ENCODE results near the gene KRT86. TPM values are rescaled to one million over a fixed set of nuclear protein-coding genes. Genes with fewer than 3 reads are reported as not detected.
A peak's percentile ranks its signal among the peaks of the same experiment; 100 is the strongest.

KRT86 gene
- total and polyA plus RNA-seq, 2 donors (not counting 1 experiment from before 2014, with no cell fraction given): 0.02 to 0.17 TPM

GRCh38 chr12:52335598-52336262 is 61.3 kb downstream of the KRT86 start:
- DNase-seq (ENCODE audit: low read depth in 2 of 2): no peak
- TF ChIP-seq EZH2 (IDR thresholded peaks at IDR 0.05; ENCODE audit: low read length, missing control alignments): no peak
- no peak for TF ChIP-seq CTCF (conservative IDR thresholded peaks at IDR 0.05 in 1 of 2, IDR thresholded peaks at IDR 0.05 in 1 of 2; ENCODE audit: low read depth in 1 of 2, low read length in 2 of 2)
- no peak overlapping the region for H3K9ac ChIP-seq (ENCODE audit: insufficient read depth, low read length)
- H3K36me3 ChIP-seq (ENCODE audit: control insufficient read depth, insufficient read depth, low read length): no peaks in the 10 kb centered on the region
- no peak overlapping the region for H3K4me3 ChIP-seq (replicated peaks in 1 of 4; ENCODE audit: control extremely low read depth in 1 of 4, insufficient read depth in 1 of 4, low read depth in 3 of 4, low read length in 4 of 4)
- H3K4me2 ChIP-seq (ENCODE audit: extremely low read depth, insufficient read depth, low read length): no peak overlapping the region
- no peaks in the 10 kb centered on the region for H4K20me1 ChIP-seq (ENCODE audit: control insufficient read depth, extremely low read depth, insufficient read depth, low read length)
- no peak overlapping the region for H3K27ac ChIP-seq (ENCODE audit: insufficient read depth, low read length)
- no peaks in the 10 kb centered on the region for H3K4me1 ChIP-seq (ENCODE audit: control insufficient read depth, extremely low read depth, insufficient read depth, low read length)
- no peak overlapping the region for H2AFZ ChIP-seq (ENCODE audit: low read length)
- H3K79me2 ChIP-seq (ENCODE audit: control insufficient read depth, insufficient read depth, low read length): no peaks in the 10 kb centered on the region
- H3K27me3 ChIP-seq (ENCODE audit: control insufficient read depth, insufficient read depth, low read length): peaks cover 19% of the 10 kb centered on the region
- no peaks in the 10 kb centered on the region for H3K9me3 ChIP-seq (ENCODE audit: control insufficient read depth, insufficient read depth, low read depth, low read length)

GRCh38 chr12:52336641-52337040 is 62.2 kb downstream of the KRT86 start:
- Histone ChIP-seq H3K79me2 (ENCODE audit: control insufficient read depth, insufficient read depth, low read length) (no peaks in the 10 kb centered on the region), H3K9me3 (ENCODE audit: control insufficient read depth, insufficient read depth, low read depth, low read length) (no peaks in the 10 kb centered on the region)
- TF ChIP-seq EZH2 (IDR thresholded peaks at IDR 0.05; ENCODE audit: low read length, missing control alignments): no peak
- no peak for TF ChIP-seq CTCF (conservative IDR thresholded peaks at IDR 0.05 in 1 of 2, IDR thresholded peaks at IDR 0.05 in 1 of 2; ENCODE audit: low read depth in 1 of 2, low read length in 2 of 2)

GRCh38 chr12:52337054-52337453 is 62.6 kb downstream of the KRT86 start:
- no peak for TF ChIP-seq CTCF (conservative IDR thresholded peaks at IDR 0.05 in 1 of 2, IDR thresholded peaks at IDR 0.05 in 1 of 2; ENCODE audit: low read depth in 1 of 2, low read length in 2 of 2)
- TF ChIP-seq EZH2 (IDR thresholded peaks at IDR 0.05; ENCODE audit: low read length, missing control alignments): no peak
- Histone ChIP-seq H4K20me1 (ENCODE audit: control insufficient read depth, extremely low read depth, insufficient read depth, low read length) (no peaks in the 10 kb centered on the region), H3K9me3 (ENCODE audit: control insufficient read depth, insufficient read depth, low read depth, low read length) (no peaks in the 10 kb centered on the region), H3K27me3 (ENCODE audit: control insufficient read depth, insufficient read depth, low read length) (peaks cover 21% of the 10 kb centered on the region), H3K4me3 (replicated peaks in 1 of 4; ENCODE audit: control extremely low read depth in 1 of 4, insufficient read depth in 1 of 4, low read depth in 3 of 4, low read length in 4 of 4) (no peak overlapping the region), H3K36me3 (ENCODE audit: control insufficient read depth, insufficient read depth, low read length) (no peaks in the 10 kb centered on the region), H3K9ac (ENCODE audit: insufficient read depth, low read length) (no peak overlapping the region), H3K4me1 (ENCODE audit: control insufficient read depth, extremely low read depth, insufficient read depth, low read length) (no peaks in the 10 kb centered on the region), H3K4me2 (ENCODE audit: extremely low read depth, insufficient read depth, low read length) (no peak overlapping the region), H3K27ac (ENCODE audit: insufficient read depth, low read length) (no peak overlapping the region), H2AFZ (ENCODE audit: low read length) (no peak overlapping the region), H3K79me2 (ENCODE audit: control insufficient read depth, insufficient read depth, low read length) (no peaks in the 10 kb centered on the region)
- DNase-seq (ENCODE audit: low read depth in 2 of 2): peak in 1 of 2 donors; percentile 16

More at GRCh38 chr12:52336641-52337040, 62.2 kb downstream of the KRT86 start:
- H3K9ac ChIP-seq (ENCODE audit: insufficient read depth, low read length): no peak overlapping the region
- H4K20me1 ChIP-seq (ENCODE audit: control insufficient read depth, extremely low read depth, insufficient read depth, low read length): no peaks in the 10 kb centered on the region
- DNase-seq (ENCODE audit: low read depth in 2 of 2): no peak
- no peak overlapping the region for H3K27ac ChIP-seq (ENCODE audit: insufficient read depth, low read length)
- H3K36me3 ChIP-seq (ENCODE audit: control insufficient read depth, insufficient read depth, low read length): no peaks in the 10 kb centered on the region
- peaks cover 21% of the 10 kb centered on the region for H3K27me3 ChIP-seq (ENCODE audit: control insufficient read depth, insufficient read depth, low read length)
- no peak overlapping the region for H3K4me2 ChIP-seq (ENCODE audit: extremely low read depth, insufficient read depth, low read length)
- H2AFZ ChIP-seq (ENCODE audit: low read length): no peak overlapping the region
- no peaks in the 10 kb centered on the region for H3K4me1 ChIP-seq (ENCODE audit: control insufficient read depth, extremely low read depth, insufficient read depth, low read length)
- H3K4me3 ChIP-seq (replicated peaks in 1 of 4; ENCODE audit: control extremely low read depth in 1 of 4, insufficient read depth in 1 of 4, low read depth in 3 of 4, low read length in 4 of 4): no peak overlapping the region
